Neural crest cell (in vitro differentiated cells): ENCODE results near the gene CCSER2. TPM values are rescaled to one million over a fixed set of nuclear protein-coding genes. Genes with fewer than 3 reads are reported as not detected.
"Not testable (repeated sequence)": the region's sequence is repeated elsewhere in the genome, so short reads cannot be mapped to it uniquely, and the experiment has no call there.

Source experiments
- DNase-seq: peaks from one replicate; pipeline ENCODE4 v3.0.0; 2021; ENCODE audit warnings: low read depth, mixed read lengths, low spot score
- H3K27ac Mint-ChIP-seq: one replicate; pipeline ENCODE4 v1.8.0; 2021; ENCODE audit warnings: mild to moderate bottlenecking, mixed read lengths; ENCODE audit not compliant: unreplicated experiment
- H3K27me3 Mint-ChIP-seq: 2 replicates; pipeline ENCODE4 v1.8.0; 2021; ENCODE audit warnings: low read depth, mild to moderate bottlenecking, mixed read lengths
- H3K36me3 Mint-ChIP-seq: 2 replicates; pipeline ENCODE4 v1.8.0; 2021; ENCODE audit warnings: low read depth, mild to moderate bottlenecking, mixed read lengths
- H3K4me1 Mint-ChIP-seq: 2 replicates; pipeline ENCODE4 v1.8.0; 2021; ENCODE audit warnings: mixed read lengths
- H3K4me3 Mint-ChIP-seq: one replicate; pipeline ENCODE4 v1.8.0; 2021; ENCODE audit warnings: mild to moderate bottlenecking, mixed read lengths
- H3K9me3 Mint-ChIP-seq: 2 replicates; pipeline ENCODE4 v1.8.0; 2021; ENCODE audit warnings: mixed read lengths
- total RNA-seq: library from RNA; stranded (reverse); gene quantifications from 2 replicates; pipeline ENCODE4 v1.2.1, GENCODE V29; 2021
- TF ChIP-seq, protein P1 (sequence below): fragments of 200-600 bp; sonication (generic); conservative IDR thresholded peaks from 2 replicates; pipeline ENCODE4 v1.5.0; 2021; ENCODE audit warnings: antibody characterized with exemption, mild to moderate bottlenecking

Gene CCSER2
- total RNA-seq, 1 donor from 2014 or later: 37.5 TPM

GRCh38 chr10:84484541-84484940, 156.2 kb downstream of the CCSER2 start:
- Mint-ChIP-seq H3K9me3 (peaks cover 5% of the 10 kb centered on the region), H3K27me3 (no peaks in the 10 kb centered on the region), H3K4me1 (no peaks in the 10 kb centered on the region), H3K4me3 (no peak overlapping the region), H3K27ac (no peak overlapping the region), H3K36me3 (peaks cover 33% of the 10 kb centered on the region)
- TF ChIP-seq, protein P1, sequence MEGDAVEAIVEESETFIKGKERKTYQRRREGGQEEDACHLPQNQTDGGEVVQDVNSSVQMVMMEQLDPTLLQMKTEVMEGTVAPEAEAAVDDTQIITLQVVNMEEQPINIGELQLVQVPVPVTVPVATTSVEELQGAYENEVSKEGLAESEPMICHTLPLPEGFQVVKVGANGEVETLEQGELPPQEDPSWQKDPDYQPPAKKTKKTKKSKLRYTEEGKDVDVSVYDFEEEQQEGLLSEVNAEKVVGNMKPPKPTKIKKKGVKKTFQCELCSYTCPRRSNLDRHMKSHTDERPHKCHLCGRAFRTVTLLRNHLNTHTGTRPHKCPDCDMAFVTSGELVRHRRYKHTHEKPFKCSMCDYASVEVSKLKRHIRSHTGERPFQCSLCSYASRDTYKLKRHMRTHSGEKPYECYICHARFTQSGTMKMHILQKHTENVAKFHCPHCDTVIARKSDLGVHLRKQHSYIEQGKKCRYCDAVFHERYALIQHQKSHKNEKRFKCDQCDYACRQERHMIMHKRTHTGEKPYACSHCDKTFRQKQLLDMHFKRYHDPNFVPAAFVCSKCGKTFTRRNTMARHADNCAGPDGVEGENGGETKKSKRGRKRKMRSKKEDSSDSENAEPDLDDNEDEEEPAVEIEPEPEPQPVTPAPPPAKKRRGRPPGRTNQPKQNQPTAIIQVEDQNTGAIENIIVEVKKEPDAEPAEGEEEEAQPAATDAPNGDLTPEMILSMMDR: no peak
- no peak for DNase-seq

DNA sequence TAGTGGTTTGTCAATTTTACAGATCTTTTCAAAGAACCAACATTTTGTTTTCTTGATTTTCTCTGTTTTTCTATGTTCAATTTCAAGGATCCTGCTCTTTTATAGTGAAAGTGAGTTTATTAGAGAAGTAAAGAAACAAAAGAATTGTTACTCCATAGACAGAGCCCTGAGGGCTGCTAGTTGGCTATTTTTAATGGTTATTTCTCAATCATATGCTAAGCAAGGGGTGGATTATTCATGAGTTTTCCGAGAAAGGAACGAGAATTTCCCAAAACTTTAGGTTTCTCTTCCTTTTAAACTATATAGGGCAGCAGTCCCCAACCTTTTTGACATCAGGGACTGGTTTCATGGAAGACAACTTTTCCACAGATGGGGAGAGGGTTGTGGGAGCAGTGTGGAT, 165.0 kb downstream of the CCSER2 start:
- H3K27ac Mint-ChIP-seq: no peak overlapping the region
- no peaks in the 10 kb centered on the region for H3K4me1 Mint-ChIP-seq
- peaks cover 14% of the 10 kb centered on the region for H3K9me3 Mint-ChIP-seq
- DNase-seq: no peak
- no peaks in the 10 kb centered on the region for H3K27me3 Mint-ChIP-seq
- peaks cover 51% of the 10 kb centered on the region for H3K36me3 Mint-ChIP-seq
- H3K4me3 Mint-ChIP-seq: no peak overlapping the region
- TF ChIP-seq, protein P1: no peak

DNA sequence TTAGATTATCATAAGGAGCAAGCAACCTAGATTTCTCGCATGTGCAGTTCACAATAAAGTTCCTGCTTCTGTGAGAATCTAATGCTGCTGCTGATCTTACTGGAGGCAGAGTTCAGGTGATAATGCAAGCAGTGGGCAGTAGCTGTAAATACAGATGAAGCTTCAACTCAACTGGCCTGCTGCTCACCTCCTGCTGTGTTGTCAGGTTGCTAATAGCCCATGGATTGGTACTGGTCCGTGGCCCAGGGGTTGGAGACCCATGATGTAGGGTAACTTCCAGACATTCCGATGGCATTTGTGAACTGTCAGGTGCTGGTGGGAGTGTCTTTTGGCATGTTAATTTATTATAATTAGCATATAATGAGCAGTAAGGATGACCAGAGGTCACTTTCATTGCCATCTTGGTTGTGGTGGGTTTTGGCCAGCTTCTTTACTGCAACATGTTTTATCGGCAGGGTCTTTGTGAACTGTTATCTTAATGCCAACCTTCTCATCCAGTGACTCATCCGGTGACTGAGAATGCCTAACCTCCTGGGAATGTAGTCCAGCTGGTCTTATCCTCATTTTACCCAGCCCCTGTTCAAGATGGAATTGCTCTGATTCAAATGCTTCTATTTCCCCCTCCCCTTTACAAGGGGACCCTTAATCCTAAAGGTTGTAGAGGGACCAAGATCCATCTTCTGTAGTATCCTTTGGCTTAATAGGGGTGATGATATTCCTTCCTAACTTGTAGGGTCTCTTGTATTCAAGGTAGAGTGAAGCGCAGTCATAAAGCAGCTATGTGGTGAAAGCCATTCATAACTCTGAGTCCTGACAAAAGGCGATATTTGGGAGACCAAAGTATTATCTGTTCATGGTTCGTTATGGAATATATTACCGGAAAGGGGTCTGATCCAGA, 165.8 kb downstream of the CCSER2 start:
- no peak for DNase-seq
- TF ChIP-seq, protein P1: no peak
- peaks cover 10% of the 10 kb centered on the region for H3K9me3 Mint-ChIP-seq
- peak overlapping the region; percentile 57 for H3K27ac Mint-ChIP-seq
- no peaks in the 10 kb centered on the region for H3K27me3 Mint-ChIP-seq
- H3K4me1 Mint-ChIP-seq: no peaks in the 10 kb centered on the region
- H3K36me3 Mint-ChIP-seq: peaks cover 43% of the 10 kb centered on the region
- H3K4me3 Mint-ChIP-seq: no peak overlapping the region

GRCh38 chr10:84494849-84495180, 166.4 kb downstream of the CCSER2 start:
- Mint-ChIP-seq H3K27ac (no peak overlapping the region), H3K36me3 (peaks cover 38% of the 10 kb centered on the region), H3K27me3 (no peaks in the 10 kb centered on the region), H3K9me3 (peaks cover 6% of the 10 kb centered on the region), H3K4me1 (peaks cover 2% of the 10 kb centered on the region), H3K4me3 (no peak overlapping the region)
- DNase-seq: no peak
- TF ChIP-seq, protein P1: no peak

GRCh38 chr10:84497978-84498377, 169.6 kb downstream of the CCSER2 start:
- no peak for DNase-seq
- Mint-ChIP-seq H3K36me3 (peaks cover 17% of the 10 kb centered on the region), H3K4me3 (no peak overlapping the region), H3K4me1 (peaks cover 3% of the 10 kb centered on the region), H3K9me3 (peaks cover 3% of the 10 kb centered on the region), H3K27ac (no peak overlapping the region), H3K27me3 (no peaks in the 10 kb centered on the region)
- TF ChIP-seq, protein P1: no peak

DNA sequence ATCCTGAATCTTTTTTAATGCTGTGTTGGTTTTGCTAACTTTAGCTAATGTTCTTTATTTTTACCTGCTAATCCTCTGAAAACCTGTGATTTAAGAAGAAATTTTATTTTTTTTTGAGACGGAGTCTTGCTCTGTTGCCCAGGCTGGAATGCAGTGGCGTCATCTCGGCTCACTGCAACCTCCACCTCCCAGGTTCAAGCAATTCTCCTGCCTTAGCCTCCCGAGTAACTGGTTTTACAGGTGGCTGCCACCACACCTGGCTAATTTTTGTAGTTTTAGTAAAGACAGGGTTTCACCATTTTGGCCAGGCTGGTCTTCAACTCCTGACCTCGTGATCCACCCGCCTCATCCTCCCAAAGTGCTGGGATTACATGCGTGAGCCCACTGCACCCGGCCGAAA, 170.7 kb downstream of the CCSER2 start:
- H3K4me3 Mint-ChIP-seq, H3K9me3 Mint-ChIP-seq, H3K4me1 Mint-ChIP-seq, H3K27ac Mint-ChIP-seq, H3K27me3 Mint-ChIP-seq, DNase-seq: not testable (repeated sequence)
- H3K36me3 Mint-ChIP-seq: peaks cover 13% of the 10 kb centered on the region
